Endothelial cell (in vitro differentiated cells): ENCODE data around the gene TMEM178B. TPM values are rescaled to one million over a fixed set of nuclear protein-coding genes. Genes with fewer than 3 reads are reported as not detected.
"Not testable (repeated sequence)": the region's sequence is repeated elsewhere in the genome, so short reads cannot be mapped to it uniquely, and the experiment has no call there.

Experiments
- DNase-seq: peaks from one replicate; pipeline ENCODE4 v3.0.0; 2021; ENCODE audit warnings: low spot score
- H3K27ac Mint-ChIP-seq: one replicate; pipeline ENCODE4 v1.8.0; 2021; ENCODE audit warnings: mixed read lengths, inconsistent platforms; ENCODE audit not compliant: unreplicated experiment
- H3K27me3 Mint-ChIP-seq: one replicate; pipeline ENCODE4 v1.8.0; 2021; ENCODE audit warnings: mild to moderate bottlenecking, moderate library complexity, mixed read lengths, inconsistent platforms; ENCODE audit not compliant: unreplicated experiment
- H3K36me3 Mint-ChIP-seq: one replicate; pipeline ENCODE4 v1.8.0; 2021; ENCODE audit warnings: mild to moderate bottlenecking, low read depth, mixed read lengths, inconsistent platforms; ENCODE audit not compliant: unreplicated experiment
- H3K4me1 Mint-ChIP-seq: one replicate; pipeline ENCODE4 v1.8.0; 2021; ENCODE audit warnings: mild to moderate bottlenecking, mixed read lengths, inconsistent platforms; ENCODE audit not compliant: unreplicated experiment
- H3K4me3 Mint-ChIP-seq: one replicate; pipeline ENCODE4 v1.8.0; 2021; ENCODE audit warnings: mild to moderate bottlenecking, mixed read lengths, inconsistent platforms; ENCODE audit not compliant: unreplicated experiment
- H3K9me3 Mint-ChIP-seq: one replicate; pipeline ENCODE4 v1.8.0; 2021; ENCODE audit warnings: mixed read lengths, inconsistent platforms; ENCODE audit not compliant: unreplicated experiment
- CTCF ChIP-seq: fragments of 200-600 bp; sonication (generic); IDR thresholded peaks from one replicate; pipeline ENCODE4 v1.5.0; 2021; ENCODE audit warnings: antibody characterized with exemption; ENCODE audit not compliant: unreplicated experiment
- total RNA-seq: library from RNA; stranded (reverse); fragmentation: NEBNext Ultra II Directional; extraction: Animal tissue kit (Norgen Biotek cat#: 25700); gene quantifications from one replicate; pipeline ENCODE4 v1.2.1, GENCODE V29; 2021; ENCODE audit not compliant: unreplicated experiment

Gene TMEM178B
- total RNA-seq, 1 donor from 2014 or later, result 0.28 TPM

GRCh38 chr7:141402277-141402996 lies 328.6 kb downstream of the TMEM178B start:
- H3K4me3 Mint-ChIP-seq, result no peak overlapping the region
- DNase-seq, result no peak
- no peaks in the 10 kb centered on the region for H3K9me3 Mint-ChIP-seq
- TF ChIP-seq CTCF, result no peak
- no peaks in the 10 kb centered on the region for H3K36me3 Mint-ChIP-seq
- no peaks in the 10 kb centered on the region for H3K4me1 Mint-ChIP-seq
- H3K27me3 Mint-ChIP-seq, result peaks cover 4% of the 10 kb centered on the region
- no peak overlapping the region for H3K27ac Mint-ChIP-seq

GRCh38 chr7:141403846-141404245 lies 330.0 kb downstream of the TMEM178B start:
- not testable (repeated sequence) for H3K36me3 Mint-ChIP-seq, H3K27me3 Mint-ChIP-seq, H3K4me1 Mint-ChIP-seq, DNase-seq, H3K9me3 Mint-ChIP-seq, H3K4me3 Mint-ChIP-seq, H3K27ac Mint-ChIP-seq

GRCh38 chr7:141406347-141406746 lies 332.5 kb downstream of the TMEM178B start:
- Mint-ChIP-seq H3K27ac (no peak overlapping the region), H3K27me3 (peaks cover 2% of the 10 kb centered on the region), H3K36me3 (no peaks in the 10 kb centered on the region), H3K9me3 (no peaks in the 10 kb centered on the region), H3K4me1 (peaks cover 3% of the 10 kb centered on the region), H3K4me3 (no peak overlapping the region)
- no peak for TF ChIP-seq CTCF
- DNase-seq, result no peak

- H3K9me3 Mint-ChIP-seq, result no peaks in the 10 kb centered on the region
- H3K27ac Mint-ChIP-seq, result no peak overlapping the region
- H3K36me3 Mint-ChIP-seq, result no peaks in the 10 kb centered on the region
- H3K27me3 Mint-ChIP-seq, result peaks cover 2% of the 10 kb centered on the region
- H3K4me1 Mint-ChIP-seq, result peaks cover 3% of the 10 kb centered on the region
- TF ChIP-seq CTCF, result no peak
- no peak for DNase-seq
- H3K4me3 Mint-ChIP-seq, result no peak overlapping the region
Observed at GRCh38 chr7:141407893-141408292, 334.0 kb downstream of the TMEM178B start.

GRCh38 chr7:141408440-141408839 lies 334.6 kb downstream of the TMEM178B start:
- peaks cover 3% of the 10 kb centered on the region for H3K4me1 Mint-ChIP-seq
- TF ChIP-seq CTCF, result no peak
- no peak overlapping the region for H3K4me3 Mint-ChIP-seq
- H3K9me3 Mint-ChIP-seq, result no peaks in the 10 kb centered on the region
- H3K27ac Mint-ChIP-seq, result no peak overlapping the region
- no peaks in the 10 kb centered on the region for H3K36me3 Mint-ChIP-seq
- peaks cover 2% of the 10 kb centered on the region for H3K27me3 Mint-ChIP-seq
- no peak for DNase-seq
